Embryonic facial prominence (tissue), 1 donor: Measurements from ENCODE around the gene PEX14.

Experiments used
- DNase-seq: peaks from one replicate; pipeline ENCODE4 v3.0.0-alpha.2; 2016; ENCODE audit errors: extremely low spot score

Gene PEX14

DNA sequence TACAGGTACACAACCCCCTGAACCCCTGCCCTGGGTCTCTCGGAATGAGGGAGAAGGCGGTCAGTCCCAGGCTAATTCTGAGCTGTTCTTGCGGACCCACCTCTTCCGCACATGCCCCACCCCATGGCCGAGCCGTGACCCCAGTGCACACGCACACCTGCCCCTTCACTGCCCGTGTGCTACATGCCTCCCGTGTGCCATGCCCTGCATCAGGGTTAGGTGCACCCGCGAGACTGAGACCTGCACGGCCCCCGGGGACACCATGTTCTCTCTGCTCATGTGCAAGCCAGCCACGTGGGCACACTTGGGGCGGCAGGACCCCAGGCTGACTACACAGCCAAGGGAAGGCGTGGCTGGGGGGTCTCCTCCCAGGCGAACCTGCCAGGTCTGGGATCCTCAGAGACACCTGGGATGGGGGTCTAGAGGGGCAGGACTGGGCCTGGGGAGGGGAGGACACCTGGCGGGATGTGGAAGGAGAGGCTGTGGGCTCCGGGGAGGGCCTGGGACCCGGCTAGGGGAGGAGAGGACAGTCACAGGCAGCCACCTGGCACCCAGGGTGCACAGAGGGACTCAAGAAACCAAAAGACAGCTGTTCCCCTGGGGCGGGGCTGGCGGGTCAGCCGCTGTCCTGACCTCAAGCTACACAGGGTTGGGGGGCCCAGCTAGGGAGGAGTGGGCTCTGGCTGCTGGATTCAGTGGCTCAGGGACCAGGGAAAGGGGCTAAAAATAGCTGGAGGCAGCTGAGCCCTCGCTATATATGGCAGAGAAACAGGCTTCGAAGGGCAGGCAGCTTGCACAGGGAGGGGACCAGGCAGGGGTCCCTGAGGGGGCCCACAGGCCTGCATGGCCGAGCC is 188.3 kb downstream of the PEX14 start:
- DNase-seq = no peak

DNA sequence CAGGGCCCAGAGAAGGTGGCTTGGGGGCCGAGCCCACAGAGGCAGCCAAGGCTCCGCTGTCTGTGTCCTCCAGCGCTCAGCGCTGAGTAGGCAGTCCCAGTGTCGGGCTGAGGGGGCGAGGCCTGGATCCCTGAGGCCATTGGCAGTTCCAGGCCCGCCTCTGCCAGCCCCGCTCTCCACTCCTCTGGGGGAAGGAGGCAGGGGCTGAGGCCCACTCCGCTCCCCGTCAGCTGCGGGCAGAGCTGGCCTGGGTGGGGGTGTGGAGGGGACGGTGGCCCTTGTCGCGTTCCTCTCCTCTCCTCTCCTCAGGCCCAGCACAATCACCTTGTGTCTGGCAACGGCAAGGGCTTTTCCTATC is 188.9 kb downstream of the PEX14 start:
- DNase-seq = no peak

DNA sequence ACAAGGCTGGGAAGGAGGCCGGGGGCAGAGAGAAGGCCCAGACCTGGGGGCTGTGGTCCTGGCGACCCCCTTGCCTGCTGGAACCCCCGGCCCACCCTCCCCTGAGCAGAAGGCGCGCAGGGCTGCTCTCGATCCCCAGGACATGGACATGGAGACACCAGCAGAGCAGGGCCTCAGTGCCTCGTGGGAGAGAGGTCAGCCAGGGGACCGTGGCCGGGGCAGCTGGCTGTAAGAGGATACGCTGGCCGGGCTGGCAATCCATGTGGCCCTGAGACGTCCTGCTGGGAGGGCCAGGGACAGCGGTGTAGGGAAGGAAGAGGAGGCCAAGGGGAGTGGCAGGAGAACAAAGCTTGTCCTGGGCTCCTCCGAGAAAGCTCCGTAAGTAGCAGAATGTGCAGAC is 189.5 kb downstream of the PEX14 start:
- no peak for DNase-seq

DNA sequence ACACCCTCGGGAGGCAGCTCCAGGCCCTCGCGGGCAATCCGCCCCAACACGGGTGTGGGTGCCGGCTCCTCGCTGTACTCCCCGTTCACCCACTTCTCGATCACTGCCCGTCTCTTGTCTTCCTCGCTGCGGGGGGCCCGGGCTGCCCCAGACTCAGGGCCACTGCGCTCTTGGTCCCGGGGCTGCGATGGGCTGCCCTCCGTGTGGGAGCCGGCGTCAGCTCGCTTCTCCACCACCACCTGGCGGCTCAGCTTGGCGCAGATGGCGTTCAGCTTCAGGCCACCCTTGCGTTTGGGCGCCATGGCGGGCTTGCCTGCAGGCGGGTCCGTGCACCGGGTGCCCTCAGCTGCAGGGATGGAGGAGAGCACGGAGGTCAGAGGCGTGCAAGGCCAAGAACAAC is 190.5 kb downstream of the PEX14 start:
- DNase-seq = no peak

DNA sequence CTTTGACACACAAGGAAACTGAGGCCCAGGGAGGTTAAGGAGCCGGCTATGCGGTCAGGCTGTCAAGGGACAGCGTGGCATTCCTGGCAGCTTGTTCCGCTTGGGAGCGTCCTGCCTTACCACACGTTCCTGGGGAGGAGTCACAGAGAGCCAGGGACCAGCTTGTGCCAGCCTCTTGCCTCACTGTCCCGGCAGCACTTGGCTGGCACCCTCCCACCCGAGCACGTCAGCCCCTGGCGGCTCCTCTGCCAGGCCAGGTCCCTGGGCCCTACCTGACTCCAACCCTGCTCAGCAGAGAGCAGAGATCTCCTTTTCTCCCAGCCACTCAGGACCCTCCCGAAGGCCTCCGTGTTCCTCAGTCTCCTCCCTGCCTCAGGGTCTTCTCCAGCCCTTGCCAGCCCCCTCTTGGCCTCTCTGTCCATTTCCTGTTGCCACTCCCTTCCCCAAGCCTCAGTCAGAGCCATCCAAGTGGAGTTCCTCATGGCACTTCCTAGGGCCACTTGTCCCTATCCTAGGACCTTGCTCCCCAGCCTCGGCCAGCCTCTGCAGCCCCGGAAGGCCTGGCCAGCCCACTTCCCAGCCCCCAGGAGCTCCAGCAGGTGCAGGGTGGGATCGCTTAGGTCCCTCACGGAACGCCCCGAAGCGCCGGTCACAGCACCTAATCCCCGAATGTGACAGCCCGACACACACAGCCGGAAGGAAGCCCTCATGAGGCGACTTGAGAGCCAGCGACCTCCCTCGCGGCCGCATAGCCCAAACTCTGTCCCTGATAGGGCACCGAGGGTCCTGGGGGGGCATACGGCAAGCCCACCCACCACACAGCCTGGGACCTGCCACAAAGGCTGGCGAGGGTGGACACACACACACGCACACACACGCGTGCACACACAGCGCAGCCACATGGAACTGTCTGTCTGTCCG is 191.4 kb downstream of the PEX14 start:
- DNase-seq = no peak

DNA sequence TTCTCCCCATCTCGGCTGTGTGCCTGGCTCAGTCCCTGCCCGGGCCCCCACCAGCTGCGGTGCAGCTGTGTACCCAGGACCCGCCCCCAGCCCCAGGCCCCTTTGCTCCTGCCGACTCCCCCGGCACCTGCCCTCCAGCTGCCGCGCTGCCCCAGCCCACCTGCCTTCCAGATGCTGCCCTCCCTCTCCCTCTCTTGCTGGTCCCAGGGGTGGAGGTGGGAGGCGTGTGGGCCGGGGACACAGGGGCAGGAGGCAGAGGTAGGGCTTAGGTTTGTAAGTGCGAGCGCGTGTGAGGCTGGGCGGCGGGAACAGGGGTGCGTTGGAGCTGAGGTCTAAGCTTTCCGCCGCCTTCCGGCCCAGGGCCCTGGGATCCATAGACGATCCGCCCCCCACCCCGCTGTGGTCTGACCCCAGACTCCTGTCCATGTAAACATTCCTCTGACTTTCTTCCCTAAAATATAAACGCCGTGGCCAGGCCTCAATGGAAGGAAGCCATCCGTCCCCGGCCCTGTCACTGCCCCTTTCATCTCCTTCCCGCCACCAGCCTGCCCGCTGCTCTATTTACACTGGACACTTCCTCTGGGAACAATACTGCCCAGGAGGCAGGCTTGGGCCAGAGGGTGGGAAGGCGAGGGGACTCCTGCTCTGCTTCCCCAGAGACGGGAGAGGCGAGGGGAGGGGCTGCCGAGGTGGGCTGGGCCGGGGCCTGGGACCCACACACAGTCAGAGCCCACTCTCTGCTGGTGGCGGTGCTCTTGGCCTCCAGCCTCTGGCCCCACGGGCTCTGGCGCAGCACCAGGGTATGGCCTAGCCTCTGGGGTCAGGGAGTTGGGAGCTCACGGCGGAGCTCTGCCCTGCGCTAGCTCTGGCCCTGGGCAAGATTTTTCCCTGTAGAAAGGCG is 193.4 kb downstream of the PEX14 start:
- no peak for DNase-seq

DNA sequence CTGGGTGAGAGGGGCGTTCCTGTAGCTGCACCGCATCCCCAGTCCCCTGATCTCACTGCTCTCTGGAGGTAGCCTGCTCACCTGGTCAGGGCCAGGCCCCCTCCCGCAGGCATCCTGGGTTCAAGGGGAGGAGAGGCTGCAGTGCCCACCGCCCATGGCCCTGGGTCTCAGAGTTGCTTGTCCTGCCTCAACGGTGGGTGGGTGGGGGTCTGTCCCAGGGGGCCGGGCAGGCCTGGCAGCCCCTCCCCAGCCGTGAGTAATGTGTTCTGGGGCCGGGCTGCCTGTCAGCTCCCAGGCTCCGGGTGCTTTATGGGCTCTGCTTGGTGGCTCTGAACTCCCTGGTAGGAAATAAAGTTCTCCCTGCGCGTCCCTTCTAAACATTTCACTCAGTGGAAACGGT is 194.8 kb downstream of the PEX14 start:
- DNase-seq = no peak

DNA sequence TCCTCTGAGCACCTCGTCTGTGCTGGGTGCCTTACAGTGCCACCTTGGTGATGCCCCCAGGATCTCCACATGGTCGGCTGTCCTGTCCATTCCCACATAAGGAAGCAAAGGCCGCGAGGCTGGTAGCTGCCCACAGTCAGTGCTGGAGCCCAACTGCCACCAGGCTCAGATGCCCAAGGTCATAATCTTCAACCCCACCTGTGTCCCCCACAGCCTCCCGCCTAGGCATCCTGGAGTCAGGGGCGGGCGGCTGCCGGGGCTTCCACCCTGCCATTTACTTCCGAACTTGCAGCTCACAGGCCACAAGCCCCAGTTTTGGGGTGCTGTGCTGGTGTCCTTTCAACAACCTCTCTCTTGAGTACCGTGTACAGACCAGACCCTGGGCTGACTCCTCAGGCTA is 195.4 kb downstream of the PEX14 start:
- DNase-seq = no peak

DNA sequence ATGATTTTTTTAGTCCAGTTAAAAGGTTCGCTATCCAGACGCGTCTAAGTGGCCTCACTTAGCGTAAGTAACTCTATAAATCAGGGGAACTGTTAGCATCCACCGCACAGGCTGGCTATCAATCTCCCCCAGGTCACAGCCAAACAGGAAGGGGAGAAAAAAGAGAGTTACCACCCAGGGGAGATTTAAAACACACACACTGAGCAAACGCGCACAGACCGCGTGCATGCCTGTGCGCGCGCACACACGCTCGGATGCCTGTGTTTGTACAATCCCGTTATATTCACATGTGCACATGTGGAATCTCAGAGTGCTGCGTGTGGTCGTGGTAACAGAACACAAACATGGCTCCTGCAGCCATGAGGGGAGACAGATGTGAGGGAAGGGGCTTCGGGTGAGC is 196.3 kb downstream of the PEX14 start:
- no peak for DNase-seq

DNA sequence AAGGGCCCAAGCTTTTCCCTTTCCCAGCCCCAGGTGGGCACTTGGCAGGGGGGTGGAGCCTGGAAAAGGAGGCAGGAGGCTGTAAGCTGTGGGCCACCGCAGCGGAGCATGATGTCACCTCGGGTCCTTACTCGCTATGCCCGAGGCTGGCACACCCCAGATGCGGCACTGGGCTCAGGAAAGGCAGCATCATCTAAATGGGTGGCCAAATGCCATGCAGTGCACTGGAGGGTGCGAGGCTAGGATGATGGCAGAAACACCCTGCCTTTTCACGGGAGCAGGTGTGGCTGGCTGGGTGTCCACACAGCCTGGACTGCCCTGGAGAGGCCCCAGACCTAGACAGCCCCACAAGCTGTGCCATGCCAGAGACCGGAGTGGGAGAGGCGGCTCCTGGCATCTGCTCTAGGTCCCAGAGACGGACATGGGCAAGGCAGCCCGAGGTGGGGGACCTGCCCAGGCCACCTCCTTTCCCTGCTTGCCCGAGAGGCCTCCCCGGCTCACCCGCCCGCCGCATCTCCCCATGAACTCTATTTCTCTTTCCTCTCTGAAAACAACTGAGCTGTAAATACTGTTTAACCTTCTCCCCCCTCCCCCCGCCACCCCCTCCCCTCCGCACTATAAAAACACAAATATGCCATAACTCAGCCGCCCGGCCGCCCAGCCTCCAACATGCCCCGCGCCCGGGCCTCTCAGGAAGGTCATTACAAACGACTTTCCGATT is 197.0 kb downstream of the PEX14 start:
- no peak for DNase-seq

DNA sequence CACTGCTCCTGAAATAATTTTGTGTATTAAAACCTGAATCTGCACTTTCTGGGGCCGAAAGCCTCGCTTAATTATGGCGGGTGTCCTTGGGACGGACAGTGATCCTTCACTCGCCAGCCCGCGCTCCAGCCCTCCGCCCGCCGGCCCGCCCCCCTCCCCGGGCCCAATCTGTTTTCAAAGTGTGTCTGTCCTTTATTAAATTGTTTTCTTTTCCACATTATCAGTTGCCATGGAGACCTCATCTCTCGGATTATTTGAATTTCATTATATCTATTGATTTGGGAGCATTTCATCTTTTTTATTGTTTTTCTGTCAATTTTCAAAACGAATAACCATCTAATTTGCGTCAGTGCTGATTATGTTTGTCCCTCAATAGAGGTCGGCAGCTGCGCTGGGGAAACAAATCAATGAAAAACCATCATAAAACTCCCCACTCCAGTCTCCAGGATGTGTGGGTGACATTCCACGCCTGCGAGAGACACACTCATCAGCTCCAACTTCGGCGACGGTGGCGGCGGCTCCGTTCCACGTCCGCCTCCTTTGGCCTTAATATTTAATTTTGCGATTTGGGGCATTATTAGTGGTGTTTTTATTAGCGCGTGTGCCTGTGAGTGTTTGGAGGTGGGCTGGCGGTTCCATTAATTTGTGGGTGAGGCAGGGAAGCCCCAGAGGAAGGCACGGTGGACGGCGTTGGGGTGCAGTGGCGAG is 197.7 kb downstream of the PEX14 start:
- no peak for DNase-seq

DNA sequence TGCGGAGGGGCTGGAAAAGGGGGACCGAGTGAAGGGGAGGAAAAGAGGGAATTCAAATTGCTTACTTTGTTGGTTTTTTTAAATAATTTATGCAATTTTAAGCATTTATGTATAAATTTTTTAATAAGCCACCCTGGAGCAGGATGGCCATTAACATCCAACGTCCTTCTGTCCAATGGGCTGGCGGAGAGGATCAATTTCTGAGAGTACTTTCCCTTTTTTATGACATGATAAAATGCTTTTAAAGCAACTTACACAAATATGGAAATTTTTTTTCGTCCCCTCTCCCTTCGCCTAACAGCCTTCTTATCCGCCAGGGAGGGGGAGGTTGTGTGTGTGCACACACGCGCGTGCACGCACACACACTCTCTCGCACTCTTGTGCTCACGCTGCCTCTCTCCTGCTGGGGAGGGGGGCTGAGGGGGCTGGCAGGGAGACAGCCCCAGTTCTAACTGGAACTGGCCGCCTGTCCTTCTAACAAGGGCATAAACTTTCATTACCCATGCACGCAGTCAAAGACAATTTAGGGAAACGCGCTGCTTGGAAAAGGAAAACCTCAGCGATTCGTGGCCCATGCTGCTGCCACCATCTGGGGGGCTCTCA is 198.5 kb downstream of the PEX14 start:
- no peak for DNase-seq

DNA sequence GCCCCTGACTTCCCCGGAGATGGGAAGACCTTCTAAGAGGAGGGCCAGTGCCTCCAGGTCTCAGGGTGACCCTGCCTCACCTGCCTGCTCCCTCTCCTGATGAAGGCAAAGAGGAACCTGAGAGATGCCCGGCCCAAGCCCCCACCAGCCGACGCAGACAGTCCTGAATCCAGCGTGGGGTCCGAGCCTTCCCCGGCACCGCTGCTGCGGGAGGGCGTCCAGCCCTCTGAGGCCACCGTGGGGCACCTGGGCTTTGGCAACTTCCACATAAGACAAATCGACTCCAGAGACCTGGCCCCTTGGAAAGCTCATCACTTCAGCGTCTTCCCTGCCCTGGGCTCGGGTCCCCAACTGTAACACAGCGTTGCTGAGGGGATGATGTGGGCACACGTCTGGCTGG is 199.5 kb downstream of the PEX14 start:
- DNase-seq = no peak

DNA sequence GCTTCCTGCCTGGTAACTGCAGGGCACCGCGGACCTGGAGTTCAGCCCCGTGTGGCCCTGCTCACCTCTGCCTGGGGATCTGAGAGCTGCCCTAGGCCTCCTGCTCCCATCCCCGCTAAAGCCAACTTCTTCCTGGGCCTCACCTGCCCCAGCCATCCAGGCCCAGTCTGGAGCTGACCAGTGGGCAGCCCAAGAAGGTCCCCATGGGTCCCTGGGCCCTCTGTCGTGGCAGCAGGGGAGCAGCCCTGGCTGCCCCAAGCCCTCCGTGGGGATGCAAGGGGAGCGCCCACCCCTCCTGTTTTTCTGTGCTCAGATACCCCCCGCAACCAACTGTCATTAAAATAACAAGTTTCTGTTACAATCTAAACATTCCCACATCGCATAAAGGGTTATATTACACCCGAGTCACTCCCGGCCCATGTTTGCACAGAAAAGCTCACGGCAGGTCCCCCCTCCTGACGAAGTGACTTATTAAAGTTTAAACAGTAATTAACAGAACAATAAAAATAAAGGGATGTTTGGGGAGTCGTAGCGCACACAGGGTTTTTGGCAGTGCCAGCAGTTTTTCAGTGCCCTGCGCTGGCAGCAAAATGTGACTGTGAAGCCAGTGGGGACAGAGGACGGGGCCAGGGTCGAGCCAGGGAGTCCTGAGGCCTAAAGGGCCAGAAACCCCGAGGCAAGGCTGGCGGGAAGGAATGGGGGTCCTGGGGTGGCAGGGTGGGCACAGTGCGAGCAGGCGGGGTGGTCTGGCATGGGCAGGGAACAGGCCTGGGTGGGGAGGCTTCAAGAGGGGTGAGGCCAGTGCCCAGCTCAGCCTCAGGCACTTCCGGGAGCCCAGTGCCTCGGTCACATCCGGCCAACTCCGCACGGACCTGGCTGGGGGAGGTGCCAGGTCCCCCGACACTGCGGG is 200.2 kb downstream of the PEX14 start:
- no peak for DNase-seq

DNA sequence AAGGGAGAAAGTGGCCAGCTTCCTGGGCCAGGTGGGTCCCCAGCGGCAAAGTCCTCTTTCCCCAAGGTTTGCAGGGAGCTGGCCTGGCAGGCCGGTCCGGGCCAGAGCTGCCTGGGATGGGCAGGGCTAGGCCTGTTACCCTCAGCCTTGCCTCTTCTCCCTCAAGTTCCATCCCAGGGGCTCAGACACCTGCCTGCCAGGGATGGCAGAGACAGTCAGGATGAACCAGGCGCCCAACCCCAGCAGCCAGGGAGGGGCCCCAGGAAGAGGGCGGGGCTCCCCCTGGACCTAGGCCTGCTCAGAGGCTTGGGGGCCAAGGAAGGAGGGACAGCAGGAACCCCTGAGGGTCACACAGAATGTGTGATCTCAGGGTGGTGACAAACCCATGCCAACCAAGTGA is 201.1 kb downstream of the PEX14 start:
- no peak for DNase-seq

DNA sequence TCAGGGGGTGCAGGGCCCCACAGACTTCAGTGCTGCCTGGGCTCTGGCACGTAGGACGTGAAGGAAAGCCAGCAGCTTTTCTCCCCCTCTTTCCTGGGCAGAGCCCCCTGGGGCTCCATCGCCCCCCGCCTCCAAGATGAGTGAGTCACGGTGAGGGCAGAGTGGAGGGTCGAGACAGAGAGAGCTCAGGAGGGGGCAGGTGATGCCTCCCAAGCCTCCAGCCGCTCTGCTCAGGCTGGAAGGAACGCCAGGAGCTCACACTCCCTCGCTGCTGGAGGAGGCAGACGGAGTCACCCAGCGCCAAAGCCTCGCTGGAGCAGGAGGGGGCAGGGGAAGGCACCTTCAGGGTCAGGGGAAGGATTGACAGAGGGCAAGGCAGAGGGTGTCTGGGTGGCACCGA is 202.2 kb downstream of the PEX14 start:
- no peak for DNase-seq

DNA sequence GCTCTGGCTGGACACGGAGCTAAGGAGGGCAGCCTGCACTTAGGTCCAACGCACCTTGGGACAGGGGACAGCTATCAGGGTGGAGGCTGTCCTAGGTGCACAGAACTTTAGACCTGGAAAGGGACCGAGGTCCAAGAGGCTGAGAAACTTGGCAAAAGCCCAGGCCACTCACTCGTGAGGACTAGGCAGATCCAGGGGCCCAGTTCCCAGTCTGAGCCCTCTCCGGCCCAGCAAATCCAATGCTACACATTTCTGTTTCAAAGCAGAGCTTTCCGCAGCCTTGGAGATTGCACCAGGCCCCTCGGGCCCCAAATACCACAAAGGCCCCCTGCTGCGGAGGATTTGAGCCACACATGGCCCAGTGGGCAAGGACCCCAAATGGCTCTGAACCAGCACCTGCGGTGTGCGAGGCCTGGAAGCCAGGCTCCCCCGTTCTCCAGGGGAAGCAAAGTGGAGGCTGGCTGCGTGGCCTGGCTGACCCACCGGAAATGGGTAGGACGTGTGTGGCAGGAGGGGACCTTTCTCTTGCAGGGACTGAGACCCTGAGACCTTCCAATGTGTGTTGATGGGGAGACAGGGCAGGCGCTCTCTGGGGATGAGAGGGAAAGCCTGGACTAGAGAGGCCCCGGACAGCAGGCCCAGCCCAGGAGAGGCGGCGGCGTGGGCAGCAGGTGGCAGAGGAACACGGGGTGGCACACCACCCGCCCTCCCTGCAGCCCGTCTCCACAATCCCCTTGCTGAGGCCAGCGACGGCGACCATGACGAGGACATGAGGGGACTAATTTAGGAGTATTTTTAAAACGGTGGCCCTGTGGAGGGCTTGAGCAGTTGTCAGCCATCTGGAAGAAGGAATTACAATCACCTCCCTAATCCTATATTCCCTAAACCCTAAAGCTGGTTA is 203.0 kb downstream of the PEX14 start:
- DNase-seq = no peak

DNA sequence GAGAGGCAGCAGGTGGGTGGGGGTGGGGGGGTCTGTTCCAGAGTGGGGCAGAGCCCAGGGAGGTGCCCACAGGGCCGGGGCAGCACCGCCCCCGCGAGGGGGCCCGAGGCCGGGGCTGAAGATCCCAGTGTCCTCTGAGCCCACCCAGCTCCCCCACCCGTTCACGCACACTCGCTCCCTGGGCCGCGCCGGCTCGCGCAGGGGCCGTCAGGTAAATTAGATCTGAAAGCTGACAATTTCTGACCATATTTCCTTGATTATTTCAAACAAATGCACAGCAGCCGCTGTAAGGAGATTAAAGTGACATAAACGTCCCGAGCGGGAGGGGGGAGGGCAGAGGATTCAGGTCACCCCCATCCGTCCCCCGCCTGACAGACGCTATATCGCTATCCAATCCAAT is 203.7 kb downstream of the PEX14 start:
- no peak for DNase-seq
